K562 (cell line): Measurements from ENCODE around the gene TMEM187.

ENCODE experiments used
- ATF1 ChIP-seq, 2 experiments: fragments of 450-650 bp in 1 of 2; IDR thresholded peaks; 2 replicates each; pipeline ENCODE4 v1.6.1; 2016; ENCODE audit warnings: missing compliant biosample characterization in 1 of 2, missing genetic modification characterization in 1 of 2
- CBX3 ChIP-seq, 2 experiments: IDR thresholded peaks; 1 replicate in 1 of 2; 2 replicates in 1 of 2; pipeline ENCODE4 v1.6.1; 2012; ENCODE audit warnings: inconsistent platforms in 2 of 2, low read length in 2 of 2, borderline replicate concordance in 1 of 2, control low read depth in 1 of 2
- CTCF ChIP-seq, 3 experiments: IDR thresholded peaks in 2 of 3; conservative IDR thresholded peaks in 1 of 3; 2 replicates each; pipeline ENCODE4 v1.5.1; 2011 to 2012; ENCODE audit warnings: low read length in 3 of 3, mild to moderate bottlenecking in 3 of 3, control low read depth in 2 of 3, improper control_type of control experiment in 1 of 3, inconsistent platforms in 1 of 3, low read depth in 1 of 3, mixed read lengths in 1 of 3, moderate library complexity in 1 of 3; ENCODE audit not compliant: insufficient read depth in 2 of 3
- DMBX1 ChIP-seq: fragments of 250-450 bp; sonication (Bioruptor Pico); IDR thresholded peaks from 2 replicates; pipeline ENCODE4 v1.8.0; 2022; ENCODE audit warnings: inconsistent platforms, mild to moderate bottlenecking, moderate library complexity, borderline replicate concordance
- FOXK2 ChIP-seq, 2 experiments: fragments of 450-650 bp; IDR thresholded peaks in 1 of 2; conservative IDR thresholded peaks in 1 of 2; 2 replicates each; pipeline ENCODE4 v1.6.1; 2016; ENCODE audit warnings: low read depth in 2 of 2, mild to moderate bottlenecking in 1 of 2
- FOXM1 ChIP-seq, 2 experiments: fragments of 450-650 bp in 1 of 2; sonication (generic) in 1 of 2; formaldehyde crosslinking in 1 of 2; IDR thresholded peaks; 2 replicates each; pipeline versions ENCODE4 v1.6.1 to v1.9.0; 2017 to 2022; ENCODE audit warnings: low read depth in 2 of 2, mild to moderate bottlenecking in 2 of 2, missing genetic modification reagents in 1 of 2, moderate library complexity in 1 of 2
- POLR2A ChIP-seq: fragments of 450-650 bp; conservative IDR thresholded peaks from 2 replicates; pipeline ENCODE4 v1.6.1; 2016
- POLR2G ChIP-seq: fragments of 200-400 bp; formaldehyde crosslinking; IDR thresholded peaks from 2 replicates; pipeline ENCODE4 v1.6.1; 2017; ENCODE audit warnings: low read depth, mild to moderate bottlenecking, antibody characterized with exemption, low read length, moderate library complexity
- SIN3A ChIP-seq, 2 experiments: fragments of 150-350 bp in 1 of 2; IDR thresholded peaks; 2 replicates each; pipeline ENCODE4 v1.6.1; 2011 to 2016; ENCODE audit warnings: borderline replicate concordance in 2 of 2, low read depth in 2 of 2, low read length in 2 of 2, mild to moderate bottlenecking in 2 of 2, moderate library complexity in 2 of 2; ENCODE audit not compliant: control insufficient read depth in 1 of 2
- SIX5 ChIP-seq, 2 experiments: IDR thresholded peaks; 2 replicates each; pipeline ENCODE4 v1.6.1; 2011; ENCODE audit warnings: low read length in 2 of 2, borderline replicate concordance in 1 of 2, low read depth in 1 of 2, mild to moderate bottlenecking in 1 of 2, moderate library complexity in 1 of 2; ENCODE audit not compliant: insufficient read depth in 1 of 2
- SNIP1 ChIP-seq: fragments of 450-650 bp; IDR thresholded peaks from 2 replicates; pipeline ENCODE4 v1.7.1; 2017; ENCODE audit warnings: low read depth, mild to moderate bottlenecking
- TBL1XR1 ChIP-seq, 2 experiments: IDR thresholded peaks; 2 replicates each; pipeline ENCODE4 v1.6.1; 2012; ENCODE audit warnings: improper control_type of control experiment in 2 of 2, low read length in 2 of 2, mild to moderate bottlenecking in 1 of 2
- ZNF239 ChIP-seq: fragments of 250-450 bp; sonication (Bioruptor Pico); IDR thresholded peaks from 2 replicates; pipeline ENCODE4 v1.4.0; 2020; ENCODE audit warnings: mild to moderate bottlenecking
- ZNF311 ChIP-seq: fragments of 250-450 bp; sonication (Bioruptor Pico); IDR thresholded peaks from 2 replicates; pipeline ENCODE4 v1.4.0; 2020; ENCODE audit warnings: mild to moderate bottlenecking, moderate library complexity

- TF ChIP-seq SIN3A (IDR thresholded peaks at IDR 0.05; ENCODE audit: borderline replicate concordance in 2 of 2, control insufficient read depth in 1 of 2, low read depth in 2 of 2, low read length in 2 of 2): no peak
- no peak for TF ChIP-seq ATF1 (CRISPR knock-in tag; IDR thresholded peaks at IDR 0.05)
- no peak for TF ChIP-seq ATF1 (tag; IDR thresholded peaks at IDR 0.05)
- no peak for TF ChIP-seq CTCF (IDR thresholded peaks at IDR 0.05 in 2 of 3, conservative IDR thresholded peaks at IDR 0.05 in 1 of 3; ENCODE audit: insufficient read depth in 2 of 3, low read depth in 1 of 3, low read length in 3 of 3)
- TF ChIP-seq ZNF239 (CRISPR knock-in tag): no peak
- TF ChIP-seq DMBX1 (CRISPR knock-in tag): no peak
- TF ChIP-seq TBL1XR1 (IDR thresholded peaks at IDR 0.05; ENCODE audit: low read length in 2 of 2): no peak
- no peak for TF ChIP-seq SIX5 (IDR thresholded peaks at IDR 0.05; ENCODE audit: borderline replicate concordance in 1 of 2, insufficient read depth in 1 of 2, low read depth in 1 of 2, low read length in 2 of 2)
- TF ChIP-seq ZNF311: no peak
- TF ChIP-seq SNIP1: no peak
- no peak for TF ChIP-seq POLR2G
- TF ChIP-seq FOXM1 (IDR thresholded peaks at IDR 0.05; ENCODE audit: low read depth): no peak
- TF ChIP-seq FOXM1 (CRISPR knock-in tag; IDR thresholded peaks at IDR 0.05; ENCODE audit: low read depth): no peak
- TF ChIP-seq FOXK2 (conservative IDR thresholded peaks at IDR 0.05 in 1 of 2, IDR thresholded peaks at IDR 0.05 in 1 of 2; ENCODE audit: low read depth in 2 of 2): no peak
- no peak for TF ChIP-seq CBX3 (IDR thresholded peaks at IDR 0.05; ENCODE audit: borderline replicate concordance in 1 of 2, low read length in 2 of 2)
- no peak for TF ChIP-seq POLR2A
Observed at GRCh38 chrX:153941336-153942252, 31.0 kb upstream of the TMEM187 start.
